ENCODE measurements around the gene SYT1.

SYT1 gene

DNA sequence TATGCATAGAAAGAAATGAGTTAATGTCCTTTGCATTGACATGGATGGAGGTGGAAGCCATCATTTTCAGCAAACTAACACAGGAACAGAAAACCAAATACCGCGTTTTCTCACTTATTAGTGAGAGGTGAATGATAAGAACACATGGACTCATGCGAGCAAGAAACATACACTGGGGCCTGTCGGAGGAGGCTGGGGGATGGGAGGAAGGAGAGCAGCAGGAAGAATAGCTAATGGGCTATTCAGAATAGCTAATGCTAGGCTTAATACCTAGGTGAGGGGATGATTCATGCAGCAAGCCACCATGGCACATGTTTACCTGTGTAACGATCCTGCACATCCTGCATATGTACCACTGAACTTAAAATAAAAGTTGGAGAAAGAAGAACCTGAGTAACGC is 29.1 kb upstream of the SYT1 start:
- TF ChIP-seq TAF1 (IDR thresholded peaks at IDR 0.05; ENCODE audit: borderline replicate concordance, insufficient read depth, low read length): no peak
- TF ChIP-seq, protein P1, sequence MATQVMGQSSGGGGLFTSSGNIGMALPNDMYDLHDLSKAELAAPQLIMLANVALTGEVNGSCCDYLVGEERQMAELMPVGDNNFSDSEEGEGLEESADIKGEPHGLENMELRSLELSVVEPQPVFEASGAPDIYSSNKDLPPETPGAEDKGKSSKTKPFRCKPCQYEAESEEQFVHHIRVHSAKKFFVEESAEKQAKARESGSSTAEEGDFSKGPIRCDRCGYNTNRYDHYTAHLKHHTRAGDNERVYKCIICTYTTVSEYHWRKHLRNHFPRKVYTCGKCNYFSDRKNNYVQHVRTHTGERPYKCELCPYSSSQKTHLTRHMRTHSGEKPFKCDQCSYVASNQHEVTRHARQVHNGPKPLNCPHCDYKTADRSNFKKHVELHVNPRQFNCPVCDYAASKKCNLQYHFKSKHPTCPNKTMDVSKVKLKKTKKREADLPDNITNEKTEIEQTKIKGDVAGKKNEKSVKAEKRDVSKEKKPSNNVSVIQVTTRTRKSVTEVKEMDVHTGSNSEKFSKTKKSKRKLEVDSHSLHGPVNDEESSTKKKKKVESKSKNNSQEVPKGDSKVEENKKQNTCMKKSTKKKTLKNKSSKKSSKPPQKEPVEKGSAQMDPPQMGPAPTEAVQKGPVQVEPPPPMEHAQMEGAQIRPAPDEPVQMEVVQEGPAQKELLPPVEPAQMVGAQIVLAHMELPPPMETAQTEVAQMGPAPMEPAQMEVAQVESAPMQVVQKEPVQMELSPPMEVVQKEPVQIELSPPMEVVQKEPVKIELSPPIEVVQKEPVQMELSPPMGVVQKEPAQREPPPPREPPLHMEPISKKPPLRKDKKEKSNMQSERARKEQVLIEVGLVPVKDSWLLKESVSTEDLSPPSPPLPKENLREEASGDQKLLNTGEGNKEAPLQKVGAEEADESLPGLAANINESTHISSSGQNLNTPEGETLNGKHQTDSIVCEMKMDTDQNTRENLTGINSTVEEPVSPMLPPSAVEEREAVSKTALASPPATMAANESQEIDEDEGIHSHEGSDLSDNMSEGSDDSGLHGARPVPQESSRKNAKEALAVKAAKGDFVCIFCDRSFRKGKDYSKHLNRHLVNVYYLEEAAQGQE (IDR thresholded peaks at IDR 0.05; ENCODE audit: insufficient read depth in 1 of 2, low read depth in 2 of 2, low read length in 2 of 2): no peak
- TF ChIP-seq FOXP2 (optimal IDR thresholded peaks at IDR 0.05; ENCODE audit: borderline replicate concordance, extremely low read depth, extremely low read length, insufficient read depth): no peak
- no peak for TF ChIP-seq POLR2AphosphoS5 (IDR thresholded peaks at IDR 0.05; ENCODE audit: low read depth, low read length)

DNA sequence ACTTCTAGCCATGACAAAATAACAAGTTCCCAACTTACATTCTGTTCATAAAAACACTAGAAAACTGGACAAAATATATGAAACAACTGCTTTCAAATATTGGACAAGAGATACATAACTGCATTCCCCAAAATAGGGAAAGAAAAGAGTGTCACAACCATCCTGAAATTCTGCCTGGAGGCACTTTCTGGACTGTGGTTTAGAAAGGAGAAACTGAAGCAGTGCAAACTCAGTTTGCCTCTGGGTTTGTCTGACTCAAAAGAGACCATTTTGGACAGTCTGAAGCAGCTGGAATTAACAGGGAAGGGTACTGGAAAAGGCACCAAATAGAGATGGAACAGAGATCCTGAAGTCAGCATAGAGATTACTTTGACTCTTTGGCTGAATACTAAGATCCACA is 11.3 kb upstream of the SYT1 start:
- TF ChIP-seq FOXP2 (optimal IDR thresholded peaks at IDR 0.05; ENCODE audit: borderline replicate concordance, extremely low read depth, extremely low read length, insufficient read depth): no peak
- TF ChIP-seq SIN3A (IDR thresholded peaks at IDR 0.05; ENCODE audit: borderline replicate concordance, insufficient read depth, low read length): no peak
- TF ChIP-seq, protein P1 (IDR thresholded peaks at IDR 0.05; ENCODE audit: insufficient read depth in 1 of 2, low read depth in 2 of 2, low read length in 2 of 2): no peak

DNA sequence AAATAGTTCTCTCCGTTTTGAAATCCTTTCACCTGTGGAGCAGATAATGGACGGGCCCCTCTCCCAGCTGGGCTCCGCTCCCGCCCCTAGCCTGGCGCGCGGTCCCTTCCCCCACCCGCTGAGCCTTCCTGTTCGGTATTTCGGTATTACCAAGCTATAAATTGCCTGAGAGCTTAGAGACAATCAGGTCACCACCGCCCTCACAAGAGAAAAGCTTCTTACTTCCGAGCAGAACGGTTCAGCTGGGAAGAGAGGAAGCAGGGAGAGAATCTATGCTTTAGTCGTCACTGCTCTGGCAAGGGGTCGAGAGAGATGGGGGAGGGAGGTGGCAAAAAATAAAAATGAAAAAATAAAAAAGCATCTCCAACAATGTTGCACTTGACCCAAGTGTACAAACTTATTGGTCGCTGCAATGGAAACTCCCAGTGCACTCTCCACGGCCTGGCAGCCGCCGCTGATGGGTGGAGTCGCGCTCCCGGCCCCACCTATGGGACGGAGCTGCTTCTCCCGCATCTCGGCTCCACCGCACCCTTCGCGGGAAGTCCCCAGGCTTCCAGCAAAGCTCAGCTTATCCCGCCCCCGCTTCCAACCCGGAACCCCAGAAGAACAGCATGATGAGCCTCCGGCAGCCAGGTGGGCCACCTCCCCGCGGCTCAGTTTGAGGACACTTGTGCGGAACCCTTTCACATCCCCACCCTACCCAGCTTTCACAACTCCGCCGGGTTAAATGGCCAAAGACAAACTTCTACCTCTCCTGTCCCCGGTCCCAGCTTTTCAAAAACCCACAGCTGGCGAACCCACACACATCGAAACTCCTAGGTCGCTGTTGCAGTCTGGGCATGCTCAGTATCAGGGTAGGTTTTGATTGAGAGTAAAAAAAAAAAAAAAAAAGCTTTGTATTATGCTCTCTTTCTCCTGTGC is 832 bp upstream of the SYT1 start:
- TF ChIP-seq, protein P1 (IDR thresholded peaks at IDR 0.05; ENCODE audit: insufficient read depth in 1 of 2, low read depth in 2 of 2, low read length in 2 of 2): no peak
- no peak for TF ChIP-seq FOXP2 (optimal IDR thresholded peaks at IDR 0.05; ENCODE audit: borderline replicate concordance, extremely low read depth, extremely low read length, insufficient read depth)

DNA sequence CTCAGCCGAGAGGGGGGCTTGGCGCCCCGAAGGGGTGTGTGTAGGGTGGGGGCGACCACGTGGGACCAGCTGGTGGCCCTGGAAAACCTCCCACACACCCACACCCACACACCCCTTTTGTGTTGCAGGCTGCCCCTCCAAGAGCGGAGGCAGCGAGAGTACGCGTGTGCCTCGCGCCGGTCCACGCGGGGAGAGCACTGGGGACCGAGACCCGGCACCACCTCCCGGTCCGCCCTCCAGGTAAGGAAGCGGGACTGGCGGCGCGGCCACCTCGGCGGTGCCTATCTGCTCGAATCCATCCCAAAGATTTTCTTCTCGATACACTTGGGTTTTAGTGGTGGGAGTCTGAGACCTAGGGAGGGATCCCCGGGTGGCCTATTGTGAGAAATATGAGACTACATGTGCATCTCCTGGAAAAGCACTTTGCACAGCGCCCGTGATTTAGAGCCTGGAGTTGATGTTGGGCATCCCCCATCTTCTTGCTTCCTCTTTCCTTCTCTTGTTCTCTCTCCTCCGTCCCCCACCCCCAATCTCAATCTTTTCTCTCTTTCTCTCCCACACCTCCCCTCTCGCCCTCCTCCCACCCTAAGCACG is 393 bp downstream of the SYT1 start:
- TF ChIP-seq SIN3A (IDR thresholded peaks at IDR 0.05; ENCODE audit: borderline replicate concordance, insufficient read depth, low read length): no peak
- TF ChIP-seq, protein P1 (IDR thresholded peaks at IDR 0.05; ENCODE audit: insufficient read depth in 1 of 2, low read depth in 2 of 2, low read length in 2 of 2): no peak
- no peak for TF ChIP-seq FOXP2 (optimal IDR thresholded peaks at IDR 0.05; ENCODE audit: borderline replicate concordance, extremely low read depth, extremely low read length, insufficient read depth)
- TF ChIP-seq POLR2AphosphoS5 (IDR thresholded peaks at IDR 0.05; ENCODE audit: low read depth, low read length): no peak
- no peak for TF ChIP-seq TAF1 (IDR thresholded peaks at IDR 0.05; ENCODE audit: borderline replicate concordance, insufficient read depth, low read length)
